Upper lobe of right lung (tissue), 1 donor: ENCODE data around the gene CCNF. TPM values are rescaled to one million over a fixed set of nuclear protein-coding genes. Genes with fewer than 3 reads are reported as not detected.
"Not testable (repeated sequence)": the region's sequence is repeated elsewhere in the genome, so short reads cannot be mapped to it uniquely, and the experiment has no call there.

Source experiments
- ATAC-seq: fragments of 200-7000 bp; cut with Tn5 transposase; one replicate; pipeline ENCODE4 v1.9.1; 2020; ENCODE audit warnings: mild to moderate bottlenecking, moderate library complexity
- DNase-seq: peaks from one replicate; pipeline ENCODE4 v3.0.0-alpha.2; 2020
- H3K27ac ChIP-seq: fragments of 200-600 bp; one replicate; pipeline ENCODE4 v1.8.0; 2022
- H3K27me3 ChIP-seq: fragments of 200-600 bp; one replicate; pipeline ENCODE4 v1.8.0; 2022; ENCODE audit warnings: mild to moderate bottlenecking
- H3K36me3 ChIP-seq: fragments of 200-600 bp; one replicate; pipeline ENCODE4 v1.8.0; 2022
- H3K4me1 ChIP-seq: fragments of 200-600 bp; one replicate; pipeline ENCODE4 v1.8.0; 2022
- H3K4me3 ChIP-seq: fragments of 200-600 bp; one replicate; pipeline ENCODE4 v1.8.0; 2022; ENCODE audit warnings: mild to moderate bottlenecking
- H3K9me3 ChIP-seq: fragments of 200-600 bp; one replicate; pipeline ENCODE4 v1.8.0; 2022
- CTCF ChIP-seq: fragments of 200-600 bp; IDR thresholded peaks from one replicate; pipeline ENCODE4 v1.8.0; 2022; ENCODE audit warnings: antibody characterized with exemption
- intact Hi-C: fragments of 100-400 bp; cut with DNase I; formaldehyde crosslinking; loops from one replicate; pipeline ENCODE4 v1.11.0; 2022
- total RNA-seq: library from RNA; stranded (reverse); fragmentation: NEBNext Ultra II Directional; extraction: Animal tissue kit (Norgen Biotek cat#: 25700); gene quantifications from one replicate; pipeline ENCODE4 v1.2.1, GENCODE V29; 2021
- donor health status: DM: no; HTN: yes; CAD: no; lungs with severe emphysema.

Gene CCNF
- total RNA-seq, 1 donor from 2014 or later = 3.6 TPM

- Histone ChIP-seq H3K36me3 (no peaks in the 10 kb centered on the region), H3K27me3 (peaks cover 22% of the 10 kb centered on the region), H3K4me1 (peaks cover 35% of the 10 kb centered on the region), H3K9me3 (no peaks in the 10 kb centered on the region), H3K27ac (peak overlapping the region; percentile 58), H3K4me3 (peak overlapping the region; percentile 70)
- DNase-seq (peak; percentile 81), ATAC-seq (peak; percentile 39)
- TF ChIP-seq CTCF = no peak
- intact Hi-C loops = no loop called here
These were observed 46.4 kb downstream of the CCNF start for GRCh38 chr16:2475413-2476344.

DNA sequence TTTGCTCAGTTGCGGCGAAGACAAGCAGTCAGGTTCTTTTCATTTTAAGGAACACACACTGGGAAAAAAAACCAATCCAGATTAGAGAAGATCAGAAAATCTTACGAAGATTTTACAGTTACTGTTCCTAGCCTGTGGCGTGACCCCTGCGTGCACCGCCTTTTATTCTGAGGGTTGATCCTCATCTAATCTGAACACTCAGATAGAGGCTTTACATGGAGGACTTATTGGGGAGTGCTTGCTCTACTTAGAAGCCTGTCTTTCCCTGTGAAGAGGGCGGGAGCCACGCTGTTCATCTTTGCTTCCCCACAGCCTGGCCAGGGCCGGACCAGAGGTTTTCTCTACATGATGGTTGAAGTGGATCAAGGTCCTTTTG lies 47.1 kb downstream of the CCNF start:
- Histone ChIP-seq H3K27ac (no peak overlapping the region), H3K4me1 (peaks cover 32% of the 10 kb centered on the region), H3K36me3 (no peaks in the 10 kb centered on the region), H3K9me3 (no peaks in the 10 kb centered on the region), H3K27me3 (peaks cover 18% of the 10 kb centered on the region), H3K4me3 (peak overlapping the region; percentile 70)
- no peak for TF ChIP-seq CTCF
- ATAC-seq = no peak
- DNase-seq = no peak
- intact Hi-C loops = no loop called here

DNA sequence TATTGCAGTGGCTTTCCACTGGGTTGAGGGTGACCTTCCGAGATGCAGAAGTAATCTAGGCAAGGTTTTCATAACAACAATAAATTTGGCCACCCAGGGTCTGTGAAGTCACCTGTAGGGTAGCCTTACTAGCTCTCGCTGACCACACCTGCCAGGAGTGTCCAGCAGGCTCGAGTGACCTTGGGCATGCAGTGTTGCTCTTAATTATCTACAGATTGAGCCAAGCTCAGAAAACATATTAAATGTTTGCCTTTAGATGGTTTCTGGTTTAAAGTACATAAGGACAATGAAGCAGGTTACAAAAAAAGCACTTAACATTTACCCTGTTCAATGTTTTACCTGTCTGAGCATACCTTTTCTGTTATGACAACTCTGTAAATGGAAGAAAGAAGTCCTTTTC lies 47.5 kb downstream of the CCNF start:
- Histone ChIP-seq H3K27me3 (peaks cover 14% of the 10 kb centered on the region), H3K27ac (no peak overlapping the region), H3K4me3 (peak overlapping the region; percentile 70), H3K9me3 (no peaks in the 10 kb centered on the region), H3K36me3 (no peaks in the 10 kb centered on the region), H3K4me1 (peaks cover 32% of the 10 kb centered on the region)
- ATAC-seq = no peak
- TF ChIP-seq CTCF = no peak
- DNase-seq = no peak
- intact Hi-C loops = no loop called here

DNA sequence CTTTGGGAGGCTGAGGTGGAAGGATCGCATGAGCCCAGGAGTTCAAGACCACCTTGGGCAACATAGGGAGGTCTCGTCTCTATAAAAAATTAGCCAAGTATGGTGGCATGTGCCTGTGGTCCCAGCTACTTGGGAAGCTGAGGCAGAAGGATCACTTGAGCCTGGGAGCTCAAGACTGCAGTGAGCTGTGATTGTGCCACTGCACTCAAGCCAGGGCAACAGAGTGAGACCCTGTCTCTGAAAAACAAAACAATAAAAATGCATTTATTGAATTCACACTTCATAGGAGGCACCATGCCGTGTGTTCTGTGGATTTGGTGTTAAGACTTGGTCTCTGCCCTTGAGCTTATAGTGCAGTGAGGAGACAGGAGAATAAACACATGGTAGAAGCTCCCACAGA lies 48.1 kb downstream of the CCNF start:
- no peak for ATAC-seq
- H3K4me3 ChIP-seq = no peak overlapping the region
- no peak for DNase-seq
- peaks cover 34% of the 10 kb centered on the region for H3K4me1 ChIP-seq
- no peaks in the 10 kb centered on the region for H3K36me3 ChIP-seq
- H3K27ac ChIP-seq = no peak overlapping the region
- peaks cover 8% of the 10 kb centered on the region for H3K27me3 ChIP-seq
- no peak for TF ChIP-seq CTCF
- intact Hi-C loops = no loop called here
- no peaks in the 10 kb centered on the region for H3K9me3 ChIP-seq

DNA sequence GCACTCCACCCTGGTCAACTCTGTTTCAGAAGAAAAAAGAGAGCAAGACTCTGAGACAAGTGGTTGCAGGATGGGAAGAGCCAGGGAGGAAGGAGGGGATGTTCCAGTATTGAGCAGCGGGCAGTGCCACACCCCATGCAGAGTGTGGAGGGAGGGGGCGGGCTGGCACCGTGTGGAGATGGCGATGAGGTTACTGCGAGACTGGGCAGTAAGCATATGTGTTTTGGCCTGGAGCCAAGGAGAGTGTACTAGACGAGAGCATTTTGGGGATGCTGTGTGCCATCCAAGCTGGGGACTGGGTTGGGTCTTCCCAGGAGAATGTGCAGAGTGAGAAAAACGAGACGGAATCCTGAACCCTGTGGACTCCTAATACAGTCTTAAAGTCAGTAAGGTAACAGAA lies 49.0 kb downstream of the CCNF start:
- Histone ChIP-seq H3K36me3 (no peaks in the 10 kb centered on the region), H3K27me3 (no peaks in the 10 kb centered on the region), H3K4me1 (peaks cover 42% of the 10 kb centered on the region), H3K27ac (no peak overlapping the region), H3K4me3 (no peak overlapping the region), H3K9me3 (no peaks in the 10 kb centered on the region)
- DNase-seq (no peak), ATAC-seq (no peak)
- intact Hi-C loops = no loop called here
- TF ChIP-seq CTCF = no peak

- H3K36me3 ChIP-seq, H3K9me3 ChIP-seq, intact Hi-C loops, H3K4me3 ChIP-seq, DNase-seq, H3K27ac ChIP-seq, ATAC-seq, H3K27me3 ChIP-seq: not testable (repeated sequence)
- H3K4me1 ChIP-seq = peaks cover 52% of the 10 kb centered on the region
These were observed 50.7 kb downstream of the CCNF start for GRCh38 chr16:2479996-2480395.
